GM12891 (cell line): ENCODE data around the gene GJB1.

Source experiments
- POLR2A ChIP-seq: IDR thresholded peaks from 2 replicates; pipeline ENCODE4 v1.6.1; 2011; ENCODE audit warnings: low read depth, low read length, control low read depth
- POLR2AphosphoS5 ChIP-seq: IDR thresholded peaks from 2 replicates; pipeline ENCODE4 v1.6.1; 2011; ENCODE audit warnings: low read depth, low read length, control low read depth
- POU2F2 ChIP-seq: IDR thresholded peaks from 2 replicates; pipeline ENCODE4 v1.6.1; 2011; ENCODE audit warnings: low read depth, mild to moderate bottlenecking, control low read depth, low read length, moderate library complexity
- SPI1 ChIP-seq: IDR thresholded peaks from 2 replicates; pipeline ENCODE4 v1.6.1; 2011; ENCODE audit warnings: low read depth, low read length, control low read depth
- TAF1 ChIP-seq: IDR thresholded peaks from 2 replicates; pipeline ENCODE4 v1.6.1; 2011; ENCODE audit warnings: low read depth, low read length, control low read depth

DNA sequence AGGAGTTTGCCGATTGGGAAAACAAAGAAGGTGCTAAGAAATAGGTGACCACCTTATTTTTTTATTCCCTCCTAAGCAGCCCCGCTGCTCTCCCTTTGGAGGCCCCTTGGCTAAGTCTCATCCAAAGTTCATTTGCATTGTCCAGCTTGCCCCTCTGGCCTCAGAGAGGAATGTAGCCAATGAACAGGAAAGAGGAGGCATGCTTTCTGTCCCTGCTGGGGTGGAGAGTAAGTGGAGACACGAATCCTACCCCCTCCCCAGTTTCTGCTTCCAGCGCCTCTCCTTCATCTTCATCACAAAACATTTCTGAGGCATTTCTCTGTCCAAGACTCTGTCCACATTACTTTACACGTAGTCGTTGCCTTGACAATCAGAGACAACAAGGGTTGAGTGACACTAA lies 39.7 kb upstream of the GJB1 start:
- TF ChIP-seq POLR2A (no peak), POLR2AphosphoS5 (no peak), TAF1 (no peak), SPI1 (no peak), POU2F2 (no peak)
